Right lobe of liver (tissue), 4 donors: Measurements from ENCODE around the gene BSG.

Source experiments
- POLR2A ChIP-seq: fragments of 450-650 bp; IDR thresholded peaks from one replicate; pipeline ENCODE4 v1.6.1; 2017; ENCODE audit warnings: antibody characterized with exemption, mild to moderate bottlenecking
- TF ChIP-seq, protein P1 (sequence below), 4 donors: fragments of 200-600 bp in 3 of 4; fragments of 450-650 bp in 1 of 4; IDR thresholded peaks; one replicate each; pipeline versions ENCODE4 v1.5.1 to v1.8.0; 2016 to 2022; ENCODE audit warnings: antibody characterized with exemption in 4 of 4, mild to moderate bottlenecking in 2 of 4
- donor health status: DM: no; HTN: no; CAD: no.
- donor health status: DM: no; HTN: no; CAD: no.
- donor health status: DM: no; HTN: yes; CAD: no.

DNA sequence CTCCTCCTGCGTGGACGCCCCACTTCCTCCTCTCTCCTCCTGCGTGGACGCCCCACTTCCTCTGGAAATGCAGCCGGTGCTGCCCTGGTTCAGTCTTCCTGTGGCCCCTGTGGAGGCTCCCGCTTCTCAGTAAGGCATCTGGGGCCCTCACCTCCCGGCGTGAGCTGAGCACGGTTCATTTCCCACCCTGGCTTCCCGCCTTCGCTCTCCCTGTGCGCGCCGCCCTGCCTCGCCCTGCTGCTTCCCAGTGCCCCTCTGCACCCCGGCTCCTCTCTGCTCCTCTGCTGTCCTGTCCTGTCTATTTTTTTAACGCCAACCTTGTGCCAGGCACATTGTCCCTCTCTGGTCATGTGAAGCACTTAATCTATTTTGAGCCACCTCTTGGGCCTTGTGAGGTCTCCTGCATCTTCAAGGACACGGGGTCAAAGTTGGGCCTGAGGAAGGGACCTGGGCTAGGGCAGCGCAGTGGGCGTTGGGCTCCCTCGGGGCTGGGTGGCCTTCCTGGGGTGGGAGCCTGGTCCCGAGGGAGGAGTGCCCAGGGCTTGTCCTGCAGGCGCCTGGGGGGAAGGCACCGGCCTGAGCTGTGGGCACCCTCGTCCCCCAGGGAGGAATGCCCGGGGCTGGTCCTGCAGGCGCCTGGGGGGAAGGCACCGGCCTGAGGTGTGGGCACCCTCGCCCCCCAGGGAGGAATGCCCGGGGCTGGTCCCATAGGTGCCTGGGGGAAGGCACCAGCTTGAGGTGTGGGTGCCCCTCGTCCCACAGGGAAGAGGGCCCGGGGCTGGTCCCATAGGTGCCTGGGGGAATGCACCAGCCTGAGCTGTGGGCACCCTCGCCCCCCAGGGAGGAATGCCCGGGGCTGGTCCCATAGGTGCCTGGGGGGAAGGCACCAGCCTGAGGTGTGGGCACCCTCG is 30.2 kb downstream of the BSG start:
- TF ChIP-seq POLR2A: no peak
- TF ChIP-seq, protein P1, sequence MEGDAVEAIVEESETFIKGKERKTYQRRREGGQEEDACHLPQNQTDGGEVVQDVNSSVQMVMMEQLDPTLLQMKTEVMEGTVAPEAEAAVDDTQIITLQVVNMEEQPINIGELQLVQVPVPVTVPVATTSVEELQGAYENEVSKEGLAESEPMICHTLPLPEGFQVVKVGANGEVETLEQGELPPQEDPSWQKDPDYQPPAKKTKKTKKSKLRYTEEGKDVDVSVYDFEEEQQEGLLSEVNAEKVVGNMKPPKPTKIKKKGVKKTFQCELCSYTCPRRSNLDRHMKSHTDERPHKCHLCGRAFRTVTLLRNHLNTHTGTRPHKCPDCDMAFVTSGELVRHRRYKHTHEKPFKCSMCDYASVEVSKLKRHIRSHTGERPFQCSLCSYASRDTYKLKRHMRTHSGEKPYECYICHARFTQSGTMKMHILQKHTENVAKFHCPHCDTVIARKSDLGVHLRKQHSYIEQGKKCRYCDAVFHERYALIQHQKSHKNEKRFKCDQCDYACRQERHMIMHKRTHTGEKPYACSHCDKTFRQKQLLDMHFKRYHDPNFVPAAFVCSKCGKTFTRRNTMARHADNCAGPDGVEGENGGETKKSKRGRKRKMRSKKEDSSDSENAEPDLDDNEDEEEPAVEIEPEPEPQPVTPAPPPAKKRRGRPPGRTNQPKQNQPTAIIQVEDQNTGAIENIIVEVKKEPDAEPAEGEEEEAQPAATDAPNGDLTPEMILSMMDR (IDR thresholded peaks at IDR 0.05): no peak
